Forelimb muscle (tissue), 1 donor: ENCODE data around the gene PNPLA7. TPM values are rescaled to one million over a fixed set of nuclear protein-coding genes. Genes with fewer than 3 reads are reported as not detected.

ENCODE experiments used
- DNase-seq: peaks from one replicate; pipeline ENCODE4 v3.0.0-alpha.2; 2013; ENCODE audit warnings: low read depth
- polyA plus RNA-seq: library from polyadenylated mRNA; unstranded; fragments of 120-200 nt; gene quantifications from one replicate; pipeline ENCODE4 v1.2.1, GENCODE V29; 2013; ENCODE audit not compliant: insufficient read length

Gene PNPLA7
- polyA plus RNA-seq, 1 donor: 3.6 TPM

DNA sequence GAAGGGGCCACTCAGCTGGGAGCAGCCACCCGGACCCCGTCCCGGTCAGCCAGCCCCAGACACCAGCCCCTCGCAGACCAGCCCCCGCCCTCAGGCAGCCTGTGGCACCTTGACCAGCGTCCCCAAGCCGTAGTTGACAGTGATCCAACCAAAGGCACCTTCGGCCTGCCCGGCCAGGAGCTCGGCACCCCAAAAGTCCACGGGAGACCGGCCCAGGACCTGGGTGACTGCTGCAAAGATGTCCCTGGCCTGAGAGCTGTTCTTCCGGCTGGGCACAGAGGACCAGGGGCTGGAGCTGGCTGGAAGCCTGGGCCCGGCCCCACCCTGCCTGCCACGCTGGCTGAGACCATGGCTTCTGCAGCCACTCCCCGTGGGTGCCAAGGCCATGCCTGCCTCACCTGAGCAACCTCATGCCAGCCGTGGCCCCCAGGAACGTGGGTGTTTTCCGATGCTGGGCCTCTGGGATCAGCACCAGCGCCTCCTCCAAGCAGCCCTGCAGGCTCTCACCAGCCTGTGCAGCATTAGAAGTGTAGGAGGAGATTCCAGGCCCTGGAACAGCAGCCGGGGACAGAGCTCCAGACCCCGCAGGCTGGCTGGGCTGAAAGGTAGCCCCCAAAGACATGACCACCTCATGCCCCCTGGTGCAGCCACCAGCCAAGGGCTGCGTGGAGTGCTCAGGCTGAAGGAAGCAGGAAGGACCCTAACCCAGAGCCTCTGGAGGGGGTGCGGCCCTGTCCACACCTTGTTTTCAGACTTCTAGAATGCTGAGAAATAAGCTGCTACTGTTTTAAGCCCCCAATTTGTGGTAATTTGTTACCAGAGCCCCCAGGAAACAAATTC lies 113.2 kb downstream of the PNPLA7 start:
- DNase-seq: no peak

DNA sequence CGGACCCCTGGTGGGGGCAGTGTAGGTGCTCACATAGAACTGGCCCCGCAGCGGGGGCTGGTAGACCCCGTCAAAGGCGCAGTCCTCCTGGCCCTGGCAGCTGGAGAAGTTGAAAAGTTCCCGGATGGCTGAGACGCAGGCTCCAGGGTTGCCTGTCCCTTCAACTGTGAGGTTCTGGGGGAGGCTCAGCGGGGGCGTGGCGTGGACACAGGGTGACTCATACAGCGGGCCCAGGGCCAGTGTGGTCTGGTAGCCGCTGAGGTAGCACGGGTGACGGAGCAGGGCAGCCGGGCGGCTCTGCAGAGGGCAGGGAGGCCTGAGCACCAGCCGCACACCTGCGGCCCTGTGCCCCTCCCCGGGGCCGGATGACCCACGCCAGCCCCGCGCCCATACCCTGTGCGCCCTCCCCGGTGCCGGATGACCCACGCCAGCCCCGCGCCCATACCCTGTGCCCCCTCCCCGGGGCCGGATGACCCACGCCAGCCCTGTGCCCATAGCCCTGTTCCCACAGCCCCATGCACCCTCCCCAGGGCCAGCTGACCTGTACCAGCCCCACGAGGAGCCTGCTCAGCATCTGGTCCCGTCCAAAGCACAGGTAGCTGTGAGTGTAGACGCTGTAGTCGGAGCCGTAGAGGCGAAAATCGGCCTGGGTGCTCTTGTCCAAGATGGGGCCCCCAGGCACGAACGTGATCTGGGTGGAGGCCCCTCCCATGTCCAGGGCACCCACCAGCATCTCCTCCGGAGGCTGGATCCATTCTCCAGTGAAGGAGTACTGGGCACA lies 114.0 kb downstream of the PNPLA7 start:
- DNase-seq: no peak

DNA sequence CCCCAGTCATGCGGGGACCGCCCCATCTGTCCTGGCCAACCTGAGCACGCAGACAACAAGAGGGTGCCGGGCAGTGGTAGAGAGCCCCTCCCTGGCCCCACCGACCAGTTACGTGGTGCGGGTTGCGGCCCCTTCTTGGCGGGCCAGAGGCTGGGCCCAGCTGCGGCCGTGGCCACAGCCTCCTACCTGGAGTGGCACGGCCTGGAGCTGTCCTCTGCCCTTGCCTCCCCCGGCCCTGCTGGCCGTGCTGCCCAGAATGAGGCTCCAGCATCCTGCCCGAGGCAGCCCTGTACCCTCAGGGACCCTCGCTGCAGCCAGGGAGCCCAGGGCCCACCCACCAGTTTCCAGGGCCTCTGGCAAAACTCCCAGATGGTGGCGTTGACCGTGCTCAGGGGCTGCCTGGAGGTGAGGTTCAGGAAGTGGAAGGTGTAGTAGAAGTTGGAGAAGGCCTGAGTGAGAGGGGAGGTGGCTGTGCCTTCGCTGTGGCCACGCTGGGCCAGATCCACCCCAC lies 114.8 kb downstream of the PNPLA7 start:
- no peak for DNase-seq

DNA sequence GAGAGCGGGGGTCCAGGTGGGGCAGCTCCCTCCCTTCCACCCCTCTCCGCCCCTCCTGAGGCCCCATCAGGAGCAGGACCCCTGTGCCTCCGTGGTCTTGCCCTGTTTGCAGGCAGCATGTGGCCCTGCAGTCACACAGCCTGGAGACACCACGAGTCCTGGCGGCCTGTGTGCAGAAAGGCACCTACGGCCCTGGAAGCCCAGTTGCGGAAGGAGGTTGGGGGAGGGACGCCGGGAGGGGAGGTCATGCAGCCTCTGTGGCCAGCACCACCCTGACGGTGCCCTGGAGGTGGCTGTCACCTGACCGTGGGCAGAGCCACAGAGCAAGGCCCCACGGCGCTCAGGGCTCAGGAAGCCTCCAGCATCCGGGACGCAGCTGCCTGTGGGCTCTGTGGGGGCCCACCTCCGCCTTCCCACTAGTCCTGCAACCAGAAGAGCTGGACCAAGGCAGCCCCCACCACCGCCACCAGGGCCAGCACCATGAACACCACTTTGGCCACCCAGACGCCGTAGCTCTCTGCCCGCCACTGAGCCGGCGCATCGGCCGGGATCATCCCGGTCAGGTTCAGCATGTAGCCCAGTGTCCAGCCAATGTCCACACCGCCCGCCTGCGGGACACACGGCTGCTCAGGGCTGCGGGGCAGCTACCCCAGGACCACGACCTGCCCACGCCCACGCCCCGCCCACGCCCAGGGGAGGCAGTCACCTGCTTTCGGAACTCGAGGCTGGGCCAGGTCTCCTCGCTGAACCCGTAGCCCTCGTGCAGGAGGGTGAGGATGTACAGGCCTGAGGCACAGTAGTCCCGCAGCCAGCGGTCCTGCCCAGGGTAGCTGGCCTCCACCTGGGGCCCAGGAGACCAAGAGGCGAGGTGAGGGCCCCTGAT lies 115.5 kb downstream of the PNPLA7 start:
- DNase-seq: no peak

DNA sequence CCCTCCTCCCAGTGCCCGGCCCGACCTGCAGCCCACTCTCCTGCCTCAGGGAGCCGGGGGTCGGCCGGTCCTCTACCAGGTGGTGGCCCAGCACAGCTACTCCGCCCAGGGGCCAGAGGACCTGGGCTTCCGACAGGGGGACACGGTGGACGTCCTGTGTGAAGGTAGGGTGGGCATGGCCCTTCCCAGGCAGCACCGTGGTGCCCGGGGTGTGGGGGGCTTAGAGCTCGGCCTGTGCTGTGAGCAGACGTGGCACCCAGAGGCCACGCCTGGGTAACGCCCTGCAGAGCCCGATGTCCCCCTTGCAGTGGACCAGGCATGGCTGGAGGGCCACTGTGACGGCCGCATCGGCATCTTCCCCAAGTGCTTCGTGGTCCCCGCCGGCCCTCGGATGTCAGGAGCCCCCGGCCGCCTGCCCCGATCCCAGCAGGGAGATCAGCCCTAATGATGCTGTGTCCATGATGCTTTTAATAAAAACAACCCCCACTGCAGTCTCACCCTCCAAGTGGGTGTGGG lies 116.2 kb downstream of the PNPLA7 start:
- DNase-seq: no peak

DNA sequence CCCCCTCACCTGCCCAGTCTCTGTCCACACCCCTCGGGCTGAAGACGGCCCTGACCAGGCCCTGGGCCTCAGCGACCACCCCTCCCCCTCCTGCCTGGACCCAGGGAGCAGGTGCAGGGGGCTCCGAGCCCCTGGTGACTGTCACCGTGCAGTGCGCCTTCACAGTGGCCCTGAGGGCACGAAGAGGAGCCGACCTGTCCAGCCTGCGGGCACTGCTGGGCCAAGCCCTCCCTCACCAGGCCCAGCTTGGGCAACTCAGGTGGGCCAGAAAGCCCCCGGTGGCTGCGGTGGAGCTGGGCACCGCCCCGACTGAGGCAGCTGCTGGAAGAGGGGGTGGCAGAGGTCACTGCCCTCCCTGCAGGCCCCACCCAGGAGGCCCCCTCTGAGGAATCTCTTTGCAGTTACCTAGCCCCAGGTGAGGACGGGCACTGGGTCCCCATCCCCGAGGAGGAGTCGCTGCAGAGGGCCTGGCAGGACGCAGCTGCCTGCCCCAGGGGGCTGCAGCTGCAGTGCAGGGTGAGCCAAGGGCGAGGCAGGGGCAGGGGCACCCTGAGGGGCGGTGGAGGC lies 116.8 kb downstream of the PNPLA7 start:
- DNase-seq: no peak

DNA sequence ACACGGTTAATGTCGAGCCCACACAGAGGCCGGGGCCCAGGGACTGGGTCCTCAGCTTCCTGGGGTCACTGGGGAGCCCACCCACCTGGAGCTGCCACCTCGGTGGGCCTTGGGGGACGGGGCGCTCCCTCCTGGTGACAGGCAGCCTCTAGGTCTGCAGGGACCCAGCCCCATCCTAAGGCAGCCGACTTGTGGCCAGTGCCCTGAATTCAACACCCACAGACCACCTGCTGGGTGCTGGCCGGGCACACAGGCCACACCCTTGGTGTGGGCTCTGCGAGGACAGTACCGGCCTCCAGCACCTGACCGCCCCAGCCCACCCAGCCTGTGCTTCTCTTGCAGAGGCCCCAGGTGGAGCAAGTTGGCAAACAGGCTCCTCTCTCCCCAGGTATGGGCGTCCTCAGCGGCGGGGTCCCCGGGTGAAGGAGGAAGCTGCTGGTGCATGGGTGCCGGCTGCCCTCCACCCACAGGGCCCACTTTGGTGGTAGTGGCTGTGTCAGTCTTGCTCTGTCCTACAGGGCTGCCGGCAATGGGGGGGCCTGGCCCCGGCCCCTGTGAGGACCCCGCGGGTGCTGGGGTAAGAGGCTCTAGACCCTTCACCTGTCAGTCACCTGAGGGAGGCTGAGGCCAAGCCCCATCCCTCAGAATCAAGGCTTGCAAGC lies 117.4 kb downstream of the PNPLA7 start:
- DNase-seq: no peak

DNA sequence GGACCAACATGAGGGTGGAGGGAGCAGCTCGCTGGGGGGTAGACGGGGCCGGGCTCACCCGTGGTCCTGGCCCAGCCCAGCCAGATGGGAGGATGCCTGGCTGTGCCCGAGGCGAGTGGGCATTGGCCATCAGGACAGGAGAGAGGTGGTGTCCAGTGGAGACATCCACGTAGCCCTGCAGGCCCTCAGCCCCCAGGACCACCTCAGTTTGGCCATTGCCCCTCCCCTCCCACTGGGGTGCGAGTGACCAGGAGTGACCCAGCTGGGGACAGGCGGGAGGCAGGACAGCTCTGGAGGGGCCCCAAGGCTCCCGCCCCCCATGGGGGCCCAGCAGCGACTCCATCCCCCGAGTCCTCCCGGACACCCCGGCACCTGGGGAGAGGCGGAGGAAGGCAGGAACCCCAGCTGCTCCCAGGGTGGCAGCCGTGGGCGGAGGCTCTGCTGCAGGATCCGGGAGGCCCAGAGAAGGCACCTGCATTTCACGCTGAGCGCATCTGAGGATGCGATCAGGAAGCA lies 118.7 kb downstream of the PNPLA7 start:
- DNase-seq: no peak

DNA sequence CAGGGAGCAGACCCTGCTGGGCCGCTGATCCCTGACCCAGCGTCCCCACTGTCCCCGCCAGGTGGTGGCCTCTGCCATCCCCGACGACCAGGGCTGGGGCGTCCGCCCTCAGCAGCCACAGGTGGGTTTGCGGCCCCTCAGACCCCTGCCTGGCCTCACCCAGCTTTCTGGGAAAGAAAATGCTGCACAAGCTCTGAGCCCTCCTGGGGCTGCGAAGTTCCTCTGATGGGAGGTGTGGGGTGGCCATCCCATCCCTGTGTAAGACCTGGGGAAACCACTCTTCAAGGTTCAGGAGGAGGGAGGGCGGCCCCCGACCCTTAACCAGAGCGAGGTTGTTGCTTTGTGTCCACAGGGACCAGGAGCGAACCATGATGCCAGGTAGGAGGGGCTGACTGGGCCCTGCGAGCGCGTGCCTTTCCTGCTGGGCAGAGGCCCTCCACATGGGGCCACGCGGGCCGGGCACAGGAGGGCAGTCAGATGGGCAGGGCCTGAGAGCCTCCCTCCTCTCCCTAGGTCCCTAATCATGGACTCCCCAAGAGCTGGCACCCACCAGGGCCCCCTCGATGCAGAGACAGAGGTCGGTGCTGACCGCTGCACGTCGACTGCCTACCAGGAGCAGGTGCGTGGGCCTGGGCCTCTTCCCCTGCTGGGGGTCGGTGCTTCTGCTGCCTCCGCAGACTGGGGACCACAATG lies 119.3 kb downstream of the PNPLA7 start:
- DNase-seq: no peak

DNA sequence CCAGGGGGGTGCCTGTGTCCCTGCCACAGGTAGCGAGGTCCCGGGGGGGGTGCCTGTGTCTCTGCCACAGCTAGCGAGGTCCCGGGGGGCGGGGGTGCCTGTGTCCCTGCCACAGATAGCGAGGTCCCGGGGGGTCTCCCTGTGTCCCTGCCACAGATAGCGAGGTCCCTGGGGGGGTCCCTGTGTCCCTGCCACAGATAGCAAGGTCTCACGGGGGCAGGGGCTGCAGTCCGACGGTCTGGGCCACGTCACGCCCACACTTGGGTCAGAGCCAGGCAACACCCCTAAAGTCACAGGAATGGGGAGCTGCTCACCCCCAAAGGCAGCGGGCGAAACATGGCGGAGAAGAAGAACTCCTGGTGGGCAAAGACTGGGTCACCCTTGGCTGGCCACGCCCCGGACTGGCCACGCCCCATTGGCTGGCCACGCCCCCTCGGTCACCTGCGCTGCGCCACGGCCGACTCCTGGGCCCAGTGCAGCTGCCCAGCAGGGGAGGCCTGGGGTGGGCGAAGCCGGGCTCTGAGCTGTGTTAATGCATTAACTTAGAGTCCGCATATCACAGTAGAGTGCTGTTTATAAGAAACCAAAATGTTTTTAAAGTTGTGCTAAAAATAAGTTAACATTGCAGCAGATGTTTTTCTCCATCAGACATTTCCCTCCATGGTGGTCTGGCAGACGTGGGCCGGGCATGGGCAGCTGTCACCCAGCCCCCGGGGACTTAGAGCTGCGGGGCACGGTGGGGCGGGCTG lies 120.1 kb downstream of the PNPLA7 start:
- DNase-seq: no peak

DNA sequence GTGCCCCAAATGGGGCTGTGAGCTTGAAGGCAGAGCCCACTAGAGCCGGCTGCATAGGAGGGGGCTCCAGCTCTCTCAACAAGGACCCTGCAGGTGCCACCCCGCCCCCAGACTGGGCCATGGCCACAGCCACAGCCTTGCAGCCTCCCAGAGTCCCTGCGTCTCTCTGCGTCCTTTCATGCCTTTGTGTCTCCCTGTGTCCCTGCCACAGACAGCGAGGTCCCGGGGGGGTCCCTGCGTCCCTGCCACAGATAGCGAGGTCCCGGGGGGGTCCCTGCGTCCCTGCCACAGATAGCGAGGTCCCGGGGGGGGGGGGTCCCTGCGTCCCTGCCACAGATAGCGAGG lies 120.7 kb downstream of the PNPLA7 start:
- DNase-seq: no peak

DNA sequence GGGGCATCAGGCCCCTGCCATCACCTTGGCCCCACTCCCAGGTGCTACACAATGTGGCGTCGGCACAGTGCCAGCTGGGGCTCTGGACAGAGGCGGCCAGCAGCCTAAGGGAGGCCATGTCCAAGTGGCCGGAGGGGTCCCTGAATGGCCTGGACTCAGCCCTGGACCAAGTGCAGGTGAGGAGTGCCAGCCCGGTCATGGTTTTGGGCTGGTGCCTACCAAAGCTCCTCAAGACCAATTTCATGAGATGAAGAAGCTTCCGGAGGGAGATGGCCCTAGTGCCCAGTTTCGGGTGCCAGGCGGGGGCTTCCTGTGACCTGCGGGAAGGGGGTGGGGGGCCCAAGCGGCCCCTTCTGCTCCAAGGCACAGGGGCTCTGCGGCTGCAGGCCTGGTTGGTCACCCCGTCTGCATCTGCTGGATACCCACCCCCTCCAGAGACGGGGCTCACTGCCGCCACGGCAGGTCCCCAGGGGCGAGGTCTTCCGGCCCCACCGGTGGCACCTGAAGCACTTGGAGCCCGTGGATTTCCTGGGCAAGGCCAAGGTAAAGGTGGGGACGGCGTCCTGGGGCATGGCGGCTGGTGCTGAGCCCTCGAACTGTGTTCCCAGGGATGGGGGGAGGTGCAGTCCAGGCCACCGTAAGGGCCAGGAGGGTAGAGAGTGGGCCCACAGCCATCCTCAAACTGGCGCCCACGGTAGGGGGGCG lies 121.2 kb downstream of the PNPLA7 start:
- no peak for DNase-seq

DNA sequence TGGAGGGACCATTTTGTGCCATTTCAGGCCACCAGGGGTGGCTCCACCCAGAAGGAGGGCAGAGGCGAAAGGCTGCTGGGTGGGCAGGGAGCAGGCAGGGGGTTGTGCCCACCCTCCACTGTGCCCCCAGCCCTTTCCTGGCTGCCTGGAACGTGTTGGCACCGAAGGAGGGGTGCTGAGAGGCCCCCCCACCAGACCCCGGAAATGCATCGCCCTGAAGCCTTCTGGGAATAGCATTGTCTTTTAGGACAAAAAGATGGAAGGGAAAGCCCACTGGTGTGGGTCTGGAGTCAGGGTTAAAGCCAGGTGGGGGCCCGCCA lies 121.9 kb downstream of the PNPLA7 start:
- DNase-seq: no peak

DNA sequence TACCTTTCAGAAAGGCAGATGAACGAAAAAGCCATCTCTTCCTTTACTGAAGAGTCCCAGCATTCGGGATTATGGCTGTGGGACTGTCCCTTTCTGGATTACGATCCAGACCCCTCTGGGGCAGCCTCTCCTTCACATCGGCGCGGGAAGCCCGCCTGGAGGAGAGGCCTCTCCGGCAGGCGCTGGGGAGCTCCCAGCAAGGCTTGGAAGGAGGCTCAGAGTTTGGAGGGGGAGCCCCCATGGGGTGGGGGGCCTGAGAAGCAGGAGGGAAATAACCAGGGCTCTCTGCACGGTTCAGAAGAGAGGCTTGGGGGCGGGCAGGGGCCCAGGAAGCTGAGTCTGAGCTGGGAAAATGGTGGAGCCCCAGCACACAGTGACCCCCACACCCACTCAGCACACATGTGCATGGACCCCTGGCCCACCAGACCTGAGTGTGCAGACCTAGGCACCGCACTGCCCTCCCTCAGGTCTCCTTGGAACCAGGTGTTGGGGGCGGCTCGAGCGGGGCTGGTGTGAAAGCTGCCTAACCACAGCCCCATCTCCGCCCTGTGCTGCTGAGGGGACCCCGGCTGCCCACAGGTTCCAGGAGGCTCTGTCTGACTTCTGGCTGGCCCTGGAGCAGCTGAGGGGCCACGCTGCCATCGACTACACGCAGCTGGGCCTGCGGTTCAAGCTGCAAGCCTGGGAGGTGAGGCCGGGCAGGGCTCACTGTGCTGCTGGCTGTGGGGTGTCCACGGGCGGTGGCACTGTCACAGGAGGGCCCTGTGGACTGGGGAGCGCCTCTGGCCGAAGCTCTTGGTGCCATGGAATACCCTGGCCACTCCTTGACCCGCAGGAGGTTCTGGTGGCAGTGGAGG lies 122.5 kb downstream of the PNPLA7 start:
- no peak for DNase-seq

DNA sequence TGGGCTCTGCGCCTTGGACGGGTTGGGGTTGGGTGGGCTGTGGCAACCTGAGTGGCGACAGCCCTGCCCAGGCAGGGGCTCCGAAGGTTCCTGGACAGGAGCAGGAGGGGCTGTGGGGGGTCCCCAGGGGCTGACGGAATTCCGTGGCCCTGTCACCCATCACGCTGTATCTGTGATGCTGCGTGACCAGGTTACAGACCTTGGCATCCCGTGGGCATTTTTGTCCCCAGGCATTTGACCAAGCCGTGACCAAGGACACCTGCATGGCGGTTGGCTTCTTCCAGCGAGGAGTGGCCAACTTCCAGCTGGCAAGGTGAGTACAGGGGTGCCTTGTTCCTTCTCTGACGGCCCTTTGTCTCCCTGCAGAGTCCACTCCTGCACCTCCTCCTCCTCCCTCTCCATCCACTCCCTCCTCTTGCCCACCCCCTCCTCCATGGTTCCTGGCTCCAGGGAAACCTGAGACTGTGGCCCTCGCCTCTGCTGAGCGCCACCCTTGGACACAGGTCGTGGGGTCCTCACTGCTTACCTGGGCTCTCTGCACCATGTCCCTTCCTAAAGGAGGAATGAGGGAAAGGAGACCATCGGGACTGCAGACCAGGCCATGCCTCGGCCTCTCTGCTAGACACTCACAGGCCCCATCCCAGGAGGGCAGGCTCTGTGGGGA lies 124.1 kb downstream of the PNPLA7 start:
- DNase-seq: no peak

DNA sequence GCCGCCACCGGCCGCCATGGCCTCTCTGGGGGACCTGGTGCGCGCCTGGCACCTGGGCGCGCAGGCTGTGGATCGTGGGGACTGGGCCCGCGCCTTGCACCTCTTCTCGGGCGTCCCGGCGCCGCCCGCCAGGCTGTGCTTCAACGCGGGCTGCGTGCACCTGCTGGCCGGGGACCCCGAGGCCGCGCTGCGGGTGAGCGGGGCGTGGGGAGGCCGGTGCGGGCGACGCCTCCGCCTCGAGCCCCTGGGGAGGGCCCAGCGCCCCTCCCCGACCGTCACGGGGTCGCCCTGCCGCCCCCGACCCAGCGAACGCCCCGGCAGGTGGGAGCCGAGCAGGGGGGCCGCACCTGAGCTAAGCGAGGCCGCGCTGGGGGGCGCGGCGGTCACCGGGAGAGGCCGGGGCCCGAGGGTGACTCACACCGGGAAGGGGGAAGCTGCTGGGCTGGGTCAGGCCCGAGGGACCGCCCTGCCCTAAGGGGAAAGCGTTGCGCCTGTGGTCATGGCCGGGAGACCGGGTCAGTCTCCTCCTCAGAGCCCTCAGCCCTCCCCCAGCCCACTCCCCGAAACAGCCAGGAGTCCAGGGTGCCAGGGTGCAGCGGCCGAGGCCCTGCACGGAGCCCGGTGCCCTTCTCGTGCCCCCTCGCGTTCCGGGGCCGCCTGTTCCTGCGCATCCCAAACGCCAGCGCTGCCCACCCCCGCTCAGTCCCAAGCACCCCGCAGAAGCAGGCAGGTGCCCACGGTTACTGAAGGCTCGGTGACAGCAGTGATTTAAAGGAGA lies 126.5 kb downstream of the PNPLA7 start:
- DNase-seq: no peak
